EH (cell line): Measurements from ENCODE around the gene CAPN8.

ENCODE experiments used
- DNase-seq: peaks from one replicate; pipeline ENCODE4 v3.0.0-alpha.2; 2015; ENCODE audit warnings: low read depth

CAPN8 gene

DNA sequence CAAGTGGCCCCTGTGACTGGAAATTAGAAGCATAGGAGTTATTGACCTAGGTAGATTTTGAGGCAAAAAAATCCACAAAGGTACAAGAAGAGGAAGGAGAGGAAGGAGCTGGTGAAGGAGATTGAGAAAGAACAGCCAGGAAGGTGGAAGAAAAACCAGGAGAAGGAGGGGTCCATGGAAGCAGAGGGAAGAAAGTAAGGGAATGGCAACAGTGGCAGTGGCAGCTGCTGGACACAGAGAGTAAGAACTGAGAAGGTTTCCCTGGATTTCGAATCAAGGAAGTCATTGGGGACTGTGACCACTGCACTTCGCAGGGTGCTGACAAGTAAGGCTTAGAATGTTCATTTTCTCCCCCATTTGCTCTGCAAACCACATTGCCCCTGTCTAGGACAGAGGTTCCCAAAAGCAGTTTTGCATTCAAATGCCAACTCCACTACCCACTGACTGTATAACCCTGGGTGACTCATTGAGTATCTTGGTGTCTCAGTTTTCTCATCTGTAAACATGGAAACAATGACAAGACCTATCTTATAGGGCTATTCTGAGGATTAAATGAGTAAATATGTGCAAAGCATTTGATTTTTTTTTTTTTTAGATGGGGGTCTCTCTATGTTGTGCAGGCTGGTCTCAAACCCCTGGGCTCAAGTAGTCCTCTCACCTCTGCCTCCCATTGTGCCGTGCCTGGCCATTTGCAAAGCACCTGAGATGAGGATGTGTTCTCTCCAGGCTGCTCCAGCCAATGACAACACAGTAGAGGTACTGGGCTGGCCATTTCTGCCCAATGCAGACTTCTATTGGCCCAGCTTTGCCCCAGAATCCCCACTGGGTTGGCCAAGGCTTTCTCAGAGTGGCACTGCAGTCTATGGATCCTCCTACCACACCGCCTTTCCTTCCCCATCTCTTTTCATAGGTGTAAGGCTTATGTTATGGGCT lies 37.5 kb upstream of the CAPN8 start:
- DNase-seq = peak; percentile 86

- DNase-seq = peak; percentile 99
Observed at GRCh38 chr1:223700942-223701637, 35.6 kb upstream of the CAPN8 start.

GRCh38 chr1:223700388-223700918 lies 35.0 kb upstream of the CAPN8 start:
- peak; percentile 81 for DNase-seq

- peak; percentile 24 for DNase-seq
Observed at GRCh38 chr1:223695941-223696340, 30.4 kb upstream of the CAPN8 start.

DNA sequence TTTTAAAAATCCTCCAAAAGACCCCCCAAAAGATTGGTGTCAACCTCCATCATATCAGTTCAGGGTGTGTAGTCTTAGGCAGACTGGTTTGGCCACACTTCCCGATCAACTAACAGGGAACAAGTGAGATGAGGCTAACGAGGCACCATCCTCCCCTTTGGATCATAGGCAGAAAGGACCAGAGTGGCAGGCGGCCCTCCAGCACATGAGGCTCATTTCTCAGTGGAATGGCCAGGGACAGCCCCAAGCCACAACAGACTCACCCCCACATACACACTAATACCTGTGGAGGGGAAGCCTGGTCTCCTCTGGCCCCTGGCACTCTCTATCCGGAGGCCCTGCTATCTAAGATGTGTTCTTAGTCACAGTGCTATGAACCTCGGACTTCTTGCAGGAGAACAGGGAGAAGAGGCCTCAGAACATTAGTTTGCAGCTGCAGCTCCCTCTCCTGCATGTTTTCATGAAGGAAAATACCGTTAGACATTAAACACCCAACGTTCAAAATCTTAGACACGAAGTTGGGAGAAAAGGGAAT lies 29.6 kb upstream of the CAPN8 start:
- DNase-seq = no peak

- no peak for DNase-seq
Observed at GRCh38 chr1:223691121-223691520, 25.6 kb upstream of the CAPN8 start.

DNA sequence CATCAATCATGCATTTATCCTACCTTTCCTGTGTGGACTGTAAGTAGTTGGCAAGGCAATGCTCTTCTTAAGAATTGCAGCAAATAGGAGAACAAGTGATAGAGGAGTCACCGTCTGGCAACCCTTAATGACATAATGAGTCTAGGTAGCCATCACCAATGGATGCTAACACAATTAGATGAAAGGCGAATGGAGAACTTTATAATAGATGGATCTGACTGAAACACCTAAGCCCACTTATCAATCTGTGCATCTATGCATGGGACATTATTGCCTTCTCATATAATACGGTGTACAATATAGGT lies 18.9 kb upstream of the CAPN8 start:
- no peak for DNase-seq

DNA sequence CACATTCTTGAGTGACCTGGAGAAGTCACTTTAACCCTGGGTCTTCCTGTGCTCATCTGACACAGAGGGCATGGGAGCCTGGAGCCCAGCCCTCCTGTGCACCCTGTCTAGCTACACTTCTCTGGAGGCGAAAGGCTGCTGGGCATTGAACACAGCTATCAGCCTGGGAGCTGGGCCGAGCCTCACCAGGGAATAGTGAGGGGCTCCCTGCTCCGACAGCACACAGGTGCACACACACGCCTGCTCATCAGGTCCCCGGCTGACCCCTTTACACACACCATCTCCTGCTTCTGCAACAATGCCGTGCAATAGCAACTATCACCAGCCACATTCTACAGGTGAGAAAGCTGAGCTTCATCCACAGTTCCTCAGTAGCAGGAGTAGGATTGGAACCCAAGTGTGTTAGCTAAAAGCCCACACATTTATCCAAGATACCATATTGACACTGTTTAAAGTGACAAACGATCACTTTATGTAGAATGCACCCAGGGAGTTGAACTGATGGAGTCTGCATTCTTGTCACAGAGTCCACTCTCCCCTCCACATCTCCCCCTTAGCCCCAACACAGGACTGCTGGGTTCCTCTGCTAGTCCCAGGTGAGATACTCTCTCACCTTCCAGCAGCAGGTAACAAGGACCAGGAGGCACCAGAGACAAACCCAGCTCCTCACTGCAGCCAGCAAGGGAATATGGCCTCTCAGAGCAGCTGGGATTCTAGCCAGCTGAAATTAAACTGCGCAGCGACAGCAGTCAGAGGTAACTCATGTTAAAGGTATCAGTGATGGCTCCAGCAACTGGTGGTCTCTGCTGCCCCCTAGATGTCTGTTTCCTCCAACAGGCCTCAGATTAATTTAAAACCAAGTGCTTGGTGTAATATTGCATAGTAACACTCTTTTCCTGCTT lies 18.3 kb upstream of the CAPN8 start:
- DNase-seq = peak; percentile 49

- DNase-seq = no peak
Observed at GRCh38 chr1:223682502-223682901, 17.0 kb upstream of the CAPN8 start.

DNA sequence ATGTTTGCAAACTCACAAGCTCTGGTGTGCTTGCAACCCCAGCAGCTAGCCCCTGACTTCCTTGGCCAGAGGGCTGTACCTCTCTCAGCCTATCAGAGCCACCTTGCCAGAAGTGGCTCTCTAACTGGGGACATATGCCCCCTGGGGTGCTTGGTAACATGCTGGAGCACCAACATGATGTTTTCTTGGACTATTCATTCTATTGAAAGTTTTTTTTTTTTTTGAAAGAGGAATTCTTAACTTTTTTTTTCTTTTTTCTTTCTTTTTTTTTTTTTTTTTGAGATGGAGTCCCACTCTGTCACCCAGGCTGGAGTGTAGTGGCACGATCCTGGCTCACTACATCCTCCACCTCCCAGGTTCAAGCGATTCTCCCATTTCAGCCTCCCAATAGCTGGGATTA lies 14.7 kb upstream of the CAPN8 start:
- no peak for DNase-seq

DNA sequence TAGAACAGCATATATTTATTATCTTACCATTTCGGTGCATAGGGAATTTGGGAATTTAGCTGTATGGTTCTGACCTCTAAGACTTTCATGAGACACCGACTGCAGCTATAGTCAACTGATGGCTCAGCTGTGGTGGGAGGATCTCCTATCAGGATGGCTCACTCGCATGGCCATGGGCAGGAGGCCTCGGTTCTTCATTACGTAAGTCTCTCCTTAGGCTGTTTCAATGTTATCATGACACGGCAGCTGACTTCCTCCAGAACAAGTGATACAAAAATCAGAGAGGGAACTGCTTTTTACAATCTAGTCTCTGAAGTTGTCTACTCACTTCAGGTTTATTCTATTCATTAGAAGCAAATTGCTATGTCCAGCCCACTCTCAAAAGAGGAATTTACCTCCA lies 13.3 kb upstream of the CAPN8 start:
- no peak for DNase-seq

- DNase-seq = no peak
Observed at GRCh38 chr1:223674119-223674890, 8.8 kb upstream of the CAPN8 start.

- peak; percentile 52 for DNase-seq
Observed at GRCh38 chr1:223670458-223671159, 5.1 kb upstream of the CAPN8 start.

DNA sequence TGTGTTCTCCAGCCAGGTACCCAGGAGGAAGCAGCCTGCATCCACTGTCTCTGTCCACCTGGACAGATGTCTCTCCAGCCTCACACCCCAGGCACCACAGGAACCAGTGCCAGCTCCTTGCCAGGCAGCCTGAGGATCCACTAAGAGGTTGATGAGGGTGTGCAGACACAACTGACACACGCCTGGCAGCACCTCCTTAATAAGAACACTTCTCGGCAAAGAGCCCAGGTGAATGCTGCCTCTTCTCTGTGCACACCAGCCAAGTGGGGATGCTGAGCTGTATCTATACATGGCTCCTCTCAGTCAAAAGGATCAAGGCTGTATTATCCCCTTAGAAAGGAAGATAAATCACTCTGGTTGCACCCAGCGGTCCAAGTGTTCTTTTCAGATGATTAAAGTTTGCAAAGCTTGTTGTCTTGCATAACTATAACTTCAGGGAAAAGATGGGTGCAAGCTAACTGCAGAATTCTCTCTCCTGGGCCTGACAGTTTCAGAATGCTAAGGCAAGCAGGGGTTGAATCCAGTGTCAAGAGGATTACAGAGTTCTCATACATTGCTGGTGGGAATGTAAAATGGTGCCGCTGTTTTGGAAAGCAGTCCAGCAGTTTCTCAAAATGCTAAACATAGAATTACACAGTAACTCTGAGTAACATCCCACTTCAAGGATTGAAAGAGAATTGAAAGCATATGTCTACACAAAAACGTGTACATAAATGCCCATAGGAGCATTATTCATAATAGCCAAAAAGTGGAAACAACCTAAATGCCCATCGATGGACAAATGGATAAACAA lies 3.7 kb upstream of the CAPN8 start:
- DNase-seq = no peak

DNA sequence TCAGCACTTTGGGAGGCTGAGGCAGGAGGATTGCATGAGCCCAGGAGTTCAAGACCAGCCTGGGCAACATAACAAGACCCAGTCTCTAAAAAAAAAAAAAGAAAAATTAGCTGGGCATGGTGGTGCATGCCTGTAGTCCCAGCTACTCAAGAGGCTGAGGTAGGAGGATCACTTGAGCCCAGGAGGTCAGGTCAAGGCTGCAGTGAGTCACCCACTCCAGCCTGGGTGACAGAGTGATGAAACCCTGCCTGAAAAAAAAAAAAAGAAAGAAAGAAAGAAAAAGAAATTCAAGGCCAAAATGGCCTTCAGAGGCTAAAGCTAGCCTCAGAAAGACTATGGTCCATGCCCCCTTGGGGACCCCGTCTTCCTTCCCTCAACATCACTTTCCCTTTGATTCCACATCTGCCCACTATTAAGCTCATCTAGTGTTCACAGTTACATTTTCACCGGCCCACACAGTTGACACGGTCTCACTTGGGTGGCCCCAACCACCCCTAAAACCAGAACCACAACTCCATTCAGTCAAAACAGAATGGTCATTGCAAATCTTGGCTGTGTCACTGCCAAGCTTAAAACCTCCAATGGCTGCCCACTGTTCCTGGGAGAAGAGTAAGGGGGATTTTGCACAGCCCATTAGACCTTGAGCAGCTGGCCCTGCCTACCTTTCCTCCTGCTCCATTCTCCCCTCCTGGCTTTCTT lies 2.1 kb upstream of the CAPN8 start:
- peak; percentile 23 for DNase-seq

DNA sequence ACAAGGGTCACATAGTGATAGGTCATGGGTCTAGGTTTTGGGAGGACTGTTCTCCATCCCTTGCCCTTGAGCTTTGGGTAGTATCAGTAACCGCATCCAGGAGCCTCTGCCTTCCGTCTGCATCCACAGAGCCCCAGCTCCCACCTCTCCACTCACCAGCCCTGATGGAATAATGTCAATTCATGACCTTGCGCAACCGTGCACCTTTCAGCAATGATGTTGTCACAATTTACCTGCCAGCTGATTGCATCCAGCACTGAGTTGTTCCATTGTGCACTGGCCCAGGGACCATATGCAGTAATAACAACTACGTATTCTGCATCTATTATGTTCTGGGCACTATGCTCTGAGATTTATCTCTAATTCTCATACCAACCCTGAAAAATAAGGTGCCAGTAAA lies 1.4 kb downstream of the CAPN8 start:
- no peak for DNase-seq

DNA sequence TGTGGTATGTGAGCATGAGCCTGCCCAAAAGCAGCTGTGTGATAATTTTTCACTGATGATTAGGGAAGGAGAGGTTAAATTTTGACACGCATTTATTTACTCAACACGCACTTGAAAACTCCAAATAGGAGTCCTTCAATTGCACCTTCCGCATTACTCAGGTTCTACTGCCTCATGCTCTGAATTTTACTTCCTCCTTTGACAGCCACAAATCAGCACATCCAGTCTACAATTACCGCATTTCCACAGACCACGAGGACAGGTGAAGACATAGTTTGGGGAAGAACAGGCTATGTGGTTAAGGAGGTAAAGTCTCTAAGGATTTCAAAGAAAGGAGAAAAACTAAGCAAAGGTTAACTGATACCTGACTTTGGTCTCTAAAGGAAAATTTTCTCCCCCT lies 2.6 kb downstream of the CAPN8 start:
- no peak for DNase-seq

- no peak for DNase-seq
Observed at GRCh38 chr1:223659711-223660110, 5.8 kb downstream of the CAPN8 start.

DNA sequence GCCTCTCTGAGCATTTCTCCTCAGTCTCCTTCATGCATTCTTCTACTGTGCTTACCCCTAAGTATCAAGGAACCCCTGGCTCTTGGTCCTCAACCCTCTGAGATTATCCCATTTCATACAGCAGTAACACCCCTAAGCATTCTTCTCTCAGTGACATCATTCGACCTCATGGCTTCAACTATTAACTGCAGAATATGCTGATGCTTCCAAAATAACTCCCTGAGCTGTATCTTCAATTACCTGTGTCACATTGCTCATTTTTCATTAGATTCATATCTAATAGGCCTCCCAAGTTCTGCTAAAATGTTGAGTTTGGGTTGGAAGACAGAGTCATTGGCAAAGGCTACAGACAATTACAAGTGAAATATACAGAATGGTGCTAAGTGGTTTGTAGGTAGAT lies 7.5 kb downstream of the CAPN8 start:
- no peak for DNase-seq
